GM21717 (cell line): ENCODE data around the gene XPA.
"Not testable (repeated sequence)": the region's sequence is repeated elsewhere in the genome, so short reads cannot be mapped to it uniquely, and the experiment has no call there.

ENCODE experiments used
- ATAC-seq: cut with Tn5 transposase; IDR thresholded peaks from one replicate; pipeline ENCODE4 v1.9.1; 2021; ENCODE audit warnings: mild to moderate bottlenecking, moderate library complexity; ENCODE audit not compliant: unreplicated experiment

Gene XPA

DNA sequence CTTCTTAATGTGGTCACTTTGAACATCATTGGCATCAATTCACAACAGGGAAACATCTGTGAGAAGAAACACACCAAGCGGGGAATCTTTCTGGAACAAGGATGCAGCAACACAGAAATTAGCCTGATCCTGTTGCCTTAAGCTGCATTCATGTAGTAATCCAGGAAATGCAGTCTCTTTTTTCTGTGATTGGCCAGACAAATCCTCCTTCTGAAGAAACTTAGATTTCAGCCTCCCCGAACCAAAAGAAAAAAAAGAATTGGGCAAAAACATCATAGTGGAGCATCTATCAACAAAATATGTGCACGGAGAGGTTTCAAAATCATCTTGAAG, 7.2 kb upstream of the XPA start:
- ATAC-seq, result no peak

DNA sequence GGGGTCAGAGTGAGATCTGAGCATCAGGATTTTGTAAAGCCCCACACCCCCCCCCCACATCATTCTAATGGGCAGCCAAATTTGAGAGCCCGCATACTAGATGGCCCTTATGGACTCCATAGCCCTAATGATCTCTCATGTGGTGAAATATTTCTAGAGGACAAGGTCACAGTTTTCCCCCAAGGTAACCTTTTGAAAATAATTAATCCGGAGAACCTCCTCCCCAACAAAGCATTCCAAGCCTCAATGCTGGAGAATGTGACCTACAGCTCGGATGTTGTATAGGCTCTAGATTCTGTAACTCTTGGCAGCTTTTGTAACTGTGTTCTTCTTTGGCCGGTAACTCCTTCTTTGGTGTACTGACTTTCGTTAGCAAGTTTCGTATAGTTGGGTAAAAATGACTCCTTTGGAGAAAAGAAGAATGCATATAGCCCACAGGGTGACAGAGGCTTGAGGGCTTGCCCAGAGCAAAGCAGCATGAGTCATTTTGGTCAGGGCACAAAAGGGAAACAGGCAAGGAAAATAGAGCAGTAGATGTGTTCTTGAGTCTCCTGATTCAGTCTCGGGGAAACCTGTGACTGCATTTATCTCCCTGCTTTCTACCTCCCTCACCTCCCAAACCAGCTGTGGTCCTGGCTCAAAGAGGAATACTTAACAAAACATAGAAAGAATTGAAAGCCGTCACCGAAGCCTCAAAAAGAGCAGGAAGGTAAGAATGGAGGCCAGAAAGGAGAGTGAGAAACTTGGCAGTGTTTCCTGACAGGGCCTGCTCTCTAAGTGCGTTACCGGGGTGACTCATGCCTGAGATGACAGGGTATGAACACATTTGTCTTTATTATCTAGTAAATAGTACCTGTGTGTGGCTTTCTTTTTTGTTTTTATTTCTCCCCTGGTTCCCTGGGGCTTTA, 6.6 kb upstream of the XPA start:
- ATAC-seq, result no peak

- ATAC-seq, result not testable (repeated sequence)
Measured at GRCh38 chr9:97699824-97700223, 2.7 kb upstream of the XPA start.

DNA sequence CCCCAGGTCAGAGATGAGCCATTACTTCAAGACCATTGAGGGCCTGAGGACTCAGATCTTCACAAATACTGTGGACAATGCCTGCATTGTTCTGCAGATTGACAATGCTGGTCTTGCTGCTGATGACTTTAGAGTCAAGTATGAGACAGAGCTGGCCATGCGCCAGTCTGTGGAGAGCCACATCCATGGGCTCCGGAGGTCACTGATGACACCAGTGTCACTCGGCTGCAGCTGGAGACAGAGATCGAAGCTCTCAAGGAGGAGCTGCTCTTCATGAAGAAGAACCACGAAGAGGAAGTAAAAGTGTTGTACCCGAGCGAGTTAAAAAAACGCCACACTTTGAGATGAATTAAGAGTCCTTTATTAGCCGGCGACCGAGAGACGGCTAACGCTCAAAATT, 2.1 kb upstream of the XPA start:
- not testable (repeated sequence) for ATAC-seq

GRCh38 chr9:97698865-97699264, 1.7 kb upstream of the XPA start:
- no peak for ATAC-seq

GRCh38 chr9:97697837-97698236, 697 bp upstream of the XPA start:
- ATAC-seq, result no peak

DNA sequence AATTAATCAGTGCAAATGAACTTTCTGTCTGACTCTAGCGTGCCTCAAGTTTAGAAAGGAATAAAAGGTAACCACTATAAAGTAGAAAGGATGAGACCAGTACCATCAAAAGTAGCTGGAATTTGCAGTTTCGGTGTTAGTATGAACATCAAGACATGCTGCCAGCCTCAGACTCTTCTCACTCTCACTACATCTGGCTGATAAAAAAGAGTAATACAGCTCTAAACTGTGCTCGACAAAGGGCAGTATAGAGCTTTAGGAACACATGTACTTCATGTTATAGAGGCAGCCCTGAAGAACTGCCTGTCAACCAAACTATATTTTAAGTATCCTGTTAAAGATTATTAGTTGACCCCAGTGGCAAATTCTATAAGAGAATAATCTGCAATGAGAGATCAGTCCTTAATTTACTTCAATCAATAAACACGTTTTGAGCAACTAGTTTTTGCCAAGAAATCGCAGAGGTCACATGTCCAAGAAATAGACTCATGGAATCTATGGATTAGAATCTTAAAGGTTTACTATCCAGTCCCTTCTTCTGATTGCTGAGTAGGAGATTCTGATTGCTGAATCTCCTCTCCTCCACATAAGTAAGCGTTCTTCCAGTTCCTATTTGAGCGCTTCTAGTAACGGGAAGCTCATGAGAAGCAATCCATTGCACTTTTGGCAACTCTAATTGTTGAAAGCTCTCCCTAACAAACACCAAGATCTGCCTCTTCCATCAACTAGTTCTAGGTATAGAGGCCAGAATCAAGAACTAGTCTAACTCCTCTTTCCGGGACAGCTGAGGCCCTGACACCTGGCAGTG, 941 bp downstream of the XPA start:
- ATAC-seq, result no peak

DNA sequence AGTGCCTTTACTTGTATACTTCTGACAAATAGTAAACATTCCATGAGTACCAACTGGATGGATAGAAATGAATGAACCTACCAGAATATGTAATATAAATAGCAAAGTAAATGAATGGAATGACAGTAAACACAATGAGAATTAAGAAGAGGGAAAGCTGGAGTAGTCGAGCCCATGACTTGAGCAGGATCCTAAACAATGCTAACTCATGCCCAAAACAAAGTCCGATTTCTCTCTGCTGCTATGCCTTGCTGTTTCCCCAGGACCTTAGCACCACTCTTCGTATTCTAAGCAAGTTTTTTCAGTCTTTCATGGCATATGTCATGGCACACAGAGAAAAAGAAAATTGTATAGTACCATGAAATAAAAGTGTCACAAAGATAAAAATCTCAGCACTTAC, 1.8 kb downstream of the XPA start:
- no peak for ATAC-seq

GRCh38 chr9:97694769-97695168, 2.4 kb downstream of the XPA start:
- ATAC-seq, result no peak

GRCh38 chr9:97689401-97690180, 7.5 kb downstream of the XPA start:
- no peak for ATAC-seq

DNA sequence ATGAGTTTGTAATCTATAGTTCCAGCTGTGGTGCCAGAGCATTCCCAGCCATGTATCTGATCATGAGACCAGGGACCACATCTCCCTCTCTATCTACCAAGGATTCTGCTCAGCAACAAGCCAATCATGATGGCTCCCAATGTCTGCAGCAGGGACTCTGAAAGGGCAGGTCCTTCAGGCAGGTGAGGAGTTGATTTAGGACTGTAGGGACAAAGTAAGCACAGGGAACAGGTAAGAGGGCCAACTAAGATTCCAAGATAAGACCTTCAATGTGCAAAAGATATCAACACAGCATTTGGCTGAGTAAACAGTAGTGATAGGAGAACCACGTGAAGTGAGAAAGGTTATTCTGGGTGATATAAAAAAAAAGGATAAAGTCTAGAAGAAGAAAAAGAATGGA, 8.5 kb downstream of the XPA start:
- ATAC-seq, result no peak

DNA sequence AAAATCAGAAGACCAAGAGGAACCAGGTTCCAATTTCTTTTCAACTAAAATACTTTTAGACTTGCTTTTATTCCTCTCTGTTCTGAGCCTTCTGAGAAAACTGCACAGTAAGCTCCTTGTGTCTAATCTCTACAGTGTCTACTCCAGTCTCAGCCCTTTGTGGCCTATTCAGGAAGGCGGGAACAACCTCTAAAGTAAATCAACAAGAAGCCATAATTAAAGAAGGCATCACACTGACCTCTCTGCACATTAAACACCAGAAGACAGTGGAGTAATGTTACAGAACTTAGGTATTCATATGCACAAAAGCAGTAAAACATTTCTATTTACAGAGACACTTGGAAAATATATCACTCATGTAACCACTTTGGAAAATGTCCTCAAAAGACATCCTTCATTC, 14.9 kb downstream of the XPA start:
- no peak for ATAC-seq

GRCh38 chr9:97675655-97676054, 21.5 kb downstream of the XPA start:
- no peak for ATAC-seq

GRCh38 chr9:97673922-97674321, 23.2 kb downstream of the XPA start:
- no peak for ATAC-seq

DNA sequence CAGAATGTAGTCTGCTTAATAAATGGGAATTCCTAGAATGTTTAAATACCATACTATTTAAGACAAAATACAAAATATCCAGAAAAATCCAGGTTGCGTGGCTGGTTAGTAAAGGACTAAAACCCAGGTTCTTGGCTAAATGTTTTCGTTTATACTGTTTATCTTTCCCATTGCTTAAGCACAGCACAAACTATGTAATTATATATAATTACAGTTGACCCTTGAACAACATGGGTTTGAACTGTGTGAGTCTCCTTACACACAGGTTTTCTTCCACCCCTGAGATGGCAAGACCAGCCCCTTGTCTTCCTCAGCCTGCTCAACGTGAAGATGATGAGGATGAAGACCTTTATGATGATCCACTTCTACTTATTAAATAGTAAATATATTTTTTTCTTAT, 24.7 kb downstream of the XPA start:
- no peak for ATAC-seq

GRCh38 chr9:97670586-97670985, 26.6 kb downstream of the XPA start:
- no peak for ATAC-seq

DNA sequence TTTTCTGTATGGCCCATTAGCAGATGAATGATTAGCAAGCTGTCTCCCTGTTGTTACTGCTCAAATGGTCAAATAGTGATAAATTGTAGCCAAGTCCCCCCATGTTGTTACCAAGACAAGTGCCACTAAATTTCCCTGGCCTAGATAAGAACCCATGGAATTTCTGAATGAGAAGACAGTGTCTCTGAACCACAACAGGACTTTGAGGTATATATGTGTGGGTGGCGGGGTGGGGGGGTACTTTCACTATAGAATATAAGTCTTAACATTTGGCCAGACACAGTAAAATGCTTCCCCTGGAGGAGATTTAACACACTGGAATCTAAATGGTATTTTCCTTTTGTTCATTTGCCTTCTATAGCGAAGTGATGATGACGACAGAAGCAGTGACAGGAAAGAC, 28.7 kb downstream of the XPA start:
- no peak for ATAC-seq

DNA sequence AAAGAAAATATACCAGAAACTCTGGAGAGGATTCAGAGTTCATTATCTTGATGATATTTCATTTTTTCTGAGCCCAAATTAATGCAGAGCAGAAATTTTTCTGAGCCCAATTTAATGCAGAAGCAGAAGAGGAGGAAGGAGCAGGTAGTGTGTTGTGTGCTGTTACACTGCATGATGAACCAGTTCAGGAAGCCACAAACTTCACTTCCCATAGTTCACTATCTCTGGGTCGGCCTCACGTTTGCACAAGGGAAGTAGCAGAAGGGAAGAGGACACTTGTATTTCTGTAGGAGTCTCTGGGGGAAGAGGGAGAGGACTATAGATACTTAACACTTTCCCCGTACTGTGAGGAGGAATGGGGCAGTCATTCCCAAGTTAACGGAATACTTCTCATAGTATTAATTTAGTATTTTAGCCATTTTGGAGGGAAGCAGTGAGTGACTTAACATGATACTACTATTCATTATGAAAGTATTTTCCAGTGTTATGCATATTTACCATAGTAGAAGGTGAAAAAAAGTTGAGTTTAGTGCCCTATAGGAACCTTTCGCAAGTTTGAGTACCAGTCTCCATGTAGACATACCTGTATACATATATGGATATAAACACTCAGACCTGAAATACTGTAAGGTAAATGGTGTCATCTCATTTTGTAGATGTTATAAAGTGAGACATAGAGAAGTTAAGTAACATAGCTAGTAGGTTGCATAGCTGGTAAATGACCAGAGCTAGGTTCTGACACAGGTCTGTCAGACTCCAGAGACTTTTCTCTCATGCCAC, 30.0 kb downstream of the XPA start:
- no peak for ATAC-seq

DNA sequence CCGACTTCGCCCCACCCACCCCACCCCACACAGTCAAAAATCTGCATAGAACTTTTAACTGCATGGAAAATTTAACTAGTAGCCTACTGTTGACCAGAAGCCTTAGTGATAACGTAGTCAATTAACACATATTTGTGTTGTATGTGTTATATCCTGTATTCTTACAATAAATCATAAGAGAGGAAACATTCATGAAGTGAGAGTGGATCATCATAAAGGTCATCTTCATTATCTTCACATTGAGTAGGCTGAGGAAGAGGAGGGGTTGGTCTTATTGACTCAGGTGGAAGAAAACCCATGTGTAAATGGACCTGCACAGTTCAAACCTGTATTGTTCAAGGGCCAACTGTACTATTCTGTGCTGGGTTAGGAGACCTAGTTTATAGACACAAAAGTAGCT, 31.4 kb downstream of the XPA start:
- no peak for ATAC-seq

GRCh38 chr9:97660847-97661246, 36.3 kb downstream of the XPA start:
- no peak for ATAC-seq

GRCh38 chr9:97660340-97660739, 36.8 kb downstream of the XPA start:
- no peak for ATAC-seq
